Endothelial cell of umbilical vein (primary cell): ENCODE data around the gene GH1. TPM values are rescaled to one million over a fixed set of nuclear protein-coding genes. Genes with fewer than 3 reads are reported as not detected.

ENCODE experiments used
- BruUV-seq: library from RNA; stranded (reverse); fragments of 400-500 nt; replicated peaks from 2 replicates; lab custom pipeline; 2021; lab: Mats Ljungman, UMichigan
- CTCF ChIA-PET: fragments of 300-600, 350-600 bp; sonication (Branson Sonifier 250); formaldehyde crosslinking; loops from one replicate; lab custom pipeline; 2021; ENCODE audit warnings: antibody characterized with exemption, inconsistent platforms; lab: Charles Lee
- POLR2A ChIA-PET: fragments of 300-600, 350-600 bp; sonication (Branson Sonifier 250); formaldehyde crosslinking; loops from one replicate; lab custom pipeline; 2021; ENCODE audit warnings: antibody characterized with exemption, inconsistent platforms; lab: Charles Lee
- DNase-seq: peaks from one replicate; pipeline ENCODE4 v3.0.0-alpha.2; 2011; ENCODE audit warnings: low read depth, low spot score
- FAIRE-seq: peaks from 2 replicates; lab custom pipeline; 2011; peaks lifted over from hg19 to GRCh38; lab: Jason Lieb, UNC
- H2AFZ ChIP-seq: 2 replicates; pipeline ENCODE4 v1.6.0; 2012; ENCODE audit warnings: low read depth, low read length, control low read depth, inconsistent platforms
- H3K27ac ChIP-seq: 2 replicates; pipeline ENCODE4 v1.5.1; 2011; ENCODE audit warnings: low read depth, mild to moderate bottlenecking, control low read depth, low read length, moderate library complexity; ENCODE audit not compliant: insufficient read depth
- H3K27me3 ChIP-seq, 2 experiments: 2 replicates each; pipeline versions ENCODE4 v1.6.0 to v1.6.1; 2011; ENCODE audit warnings: low read length in 2 of 2, mixed read lengths in 1 of 2; ENCODE audit not compliant: control insufficient read depth in 2 of 2, insufficient read depth in 2 of 2
- H3K36me3 ChIP-seq, 2 experiments: 2 replicates in 1 of 2; 3 replicates in 1 of 2; pipeline ENCODE4 v1.5.1; 2011; ENCODE audit warnings: low read length in 2 of 2, mild to moderate bottlenecking in 1 of 2, moderate library complexity in 1 of 2; ENCODE audit not compliant: control insufficient read depth in 2 of 2, insufficient read depth in 2 of 2; ENCODE audit errors: extremely low read depth in 1 of 2
- H3K4me1 ChIP-seq: 3 replicates; pipeline ENCODE4 v1.5.1; 2011; ENCODE audit warnings: mild to moderate bottlenecking, low read length; ENCODE audit not compliant: control insufficient read depth, insufficient read depth; ENCODE audit errors: extremely low read depth
- H3K4me2 ChIP-seq: 2 replicates; pipeline ENCODE4 v1.6.1; 2011; ENCODE audit warnings: low read length, control low read depth, mixed read lengths; ENCODE audit not compliant: insufficient read depth
- H3K4me3 ChIP-seq, 3 experiments: fragments of 200-600 bp in 1 of 3; sonication (generic), shearing (Covaris generic) in 1 of 3; replicated peaks in 1 of 3; 2 replicates each; pipeline ENCODE4 v1.5.1; 2011 to 2016; ENCODE audit warnings: control low read depth in 3 of 3, low read length in 3 of 3, mild to moderate bottlenecking in 2 of 3, inconsistent platforms in 1 of 3, low read depth in 1 of 3, moderate library complexity in 1 of 3; ENCODE audit not compliant: insufficient read depth in 1 of 3
- H3K79me2 ChIP-seq: 2 replicates; pipeline ENCODE4 v1.6.0; 2012; ENCODE audit warnings: low read length, inconsistent platforms; ENCODE audit not compliant: control insufficient read depth, insufficient read depth
- H3K9ac ChIP-seq: replicated peaks from 2 replicates; pipeline ENCODE3; 2011; ENCODE audit warnings: low read length, control low read depth; ENCODE audit not compliant: insufficient read depth; ENCODE audit errors: extremely low read depth
- H3K9me1 ChIP-seq: replicated peaks from 3 replicates; pipeline ENCODE4 v1.6.0; 2011; ENCODE audit warnings: mild to moderate bottlenecking, low read length; ENCODE audit not compliant: control insufficient read depth, insufficient read depth; ENCODE audit errors: extremely low read depth
- H3K9me3 ChIP-seq: replicated peaks from 2 replicates; pipeline ENCODE4 v1.5.1; 2012; ENCODE audit warnings: low read length, inconsistent platforms; ENCODE audit not compliant: control insufficient read depth, insufficient read depth
- H4K20me1 ChIP-seq: replicated peaks from 2 replicates; pipeline ENCODE3; 2011; ENCODE audit warnings: mild to moderate bottlenecking, low read length; ENCODE audit not compliant: control insufficient read depth, insufficient read depth; ENCODE audit errors: extremely low read depth
- EZH2 ChIP-seq: IDR thresholded peaks from 2 replicates; pipeline ENCODE4 v1.6.1; 2012; ENCODE audit warnings: borderline replicate concordance, low read depth, mild to moderate bottlenecking, moderate library complexity, low read length, inconsistent platforms; ENCODE audit not compliant: severe bottlenecking
- GATA2 ChIP-seq: IDR thresholded peaks from 2 replicates; pipeline ENCODE4 v1.7.0; 2011; ENCODE audit warnings: low read depth, mild to moderate bottlenecking, moderate library complexity, mixed read lengths, low read length; ENCODE audit not compliant: insufficient read length, insufficient read depth
- JUN ChIP-seq: IDR thresholded peaks from 2 replicates; pipeline ENCODE4 v1.6.1; 2011; ENCODE audit warnings: borderline replicate concordance, low read depth; ENCODE audit not compliant: insufficient read length, insufficient read depth
- MAX ChIP-seq: IDR thresholded peaks from 2 replicates; pipeline ENCODE4 v1.6.1; 2011; ENCODE audit not compliant: insufficient read depth, insufficient read length
- POLR2A ChIP-seq: IDR thresholded peaks from 2 replicates; pipeline ENCODE4 v1.6.1; 2012; ENCODE audit warnings: low read depth, mild to moderate bottlenecking, control low read depth, low read length
- POLR2AphosphoS5 ChIP-seq: IDR thresholded peaks from 2 replicates; pipeline ENCODE4 v1.6.1; 2012; ENCODE audit warnings: low read depth, mild to moderate bottlenecking, control low read depth, low read length, moderate library complexity; ENCODE audit not compliant: insufficient read depth
- dilution Hi-C: fragments of 300-500 bp; cut with MboI; formaldehyde crosslinking; loops from one replicate; pipeline ENCODE4 v1.15.0; 2019; ENCODE audit warnings: low sequenced_read_pairs; ENCODE audit not compliant: extremely low pct_ligation_motif_present
- intact Hi-C: fragments of 100-400 bp; cut with micrococcal nuclease; formaldehyde crosslinking; loops from one replicate; pipeline ENCODE4 v1.10.0; 2022
- polyA plus RNA-seq, 4 experiments: library from polyadenylated mRNA; depleted of rRNA in 3 of 4; stranded (reverse) in 3 of 4; unstranded in 1 of 4; fragments of >200 nt; gene quantifications; 2 replicates each; pipeline versions ENCODE4 v1.2.1 to v1.2.3, GENCODE V29; 2011 to 2012; ENCODE audit warnings: missing spikeins in 1 of 4
- total RNA-seq: library from RNA; stranded (reverse); gene quantifications from 2 replicates; pipeline ENCODE4 v1.2.3, GENCODE V29; 2021
- TF ChIP-seq, protein P1 (sequence below), 2 donors: IDR thresholded peaks; 1 replicate in 1 of 2; 2 replicates in 1 of 2; pipeline ENCODE4 v1.5.1; 2011; ENCODE audit warnings: low read length in 2 of 2, mild to moderate bottlenecking in 2 of 2, moderate library complexity in 2 of 2, control low read depth in 1 of 2, inconsistent platforms in 1 of 2, low read depth in 1 of 2; ENCODE audit not compliant: insufficient read depth in 1 of 2; ENCODE audit errors: extremely low read depth in 1 of 2

GH1 gene
- total and polyA plus RNA-seq, 2 donors (not counting 3 experiments of a cell fraction or from before 2014, with no cell fraction given), result not detected

DNA sequence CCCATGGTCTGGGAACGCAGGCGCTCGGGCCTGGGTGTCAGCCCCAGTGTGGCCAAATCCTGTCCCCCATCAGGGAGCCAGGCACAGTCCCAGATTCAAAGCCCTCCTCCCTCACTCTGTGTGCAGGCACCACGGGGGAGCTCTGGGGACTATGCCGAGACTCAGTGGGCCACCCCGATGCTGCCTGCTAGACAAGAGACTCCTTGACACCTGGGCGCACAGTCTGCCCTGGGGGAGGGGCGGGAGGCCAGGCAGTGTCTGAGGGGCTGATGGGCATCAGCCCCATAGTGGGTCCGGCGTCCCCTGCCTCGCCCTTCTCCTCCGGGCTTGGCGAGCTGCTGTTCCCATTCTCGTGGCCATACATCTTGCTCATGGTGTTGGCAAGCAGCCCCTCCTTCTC is 21.9 kb upstream of the GH1 start:
- intact Hi-C loops, result no loop called here
- dilution Hi-C loops, result no loop called here
- TF ChIP-seq POLR2AphosphoS5, result no peak
- TF ChIP-seq POLR2A, result no peak
- TF ChIP-seq EZH2, result no peak
- TF ChIP-seq, protein P1, sequence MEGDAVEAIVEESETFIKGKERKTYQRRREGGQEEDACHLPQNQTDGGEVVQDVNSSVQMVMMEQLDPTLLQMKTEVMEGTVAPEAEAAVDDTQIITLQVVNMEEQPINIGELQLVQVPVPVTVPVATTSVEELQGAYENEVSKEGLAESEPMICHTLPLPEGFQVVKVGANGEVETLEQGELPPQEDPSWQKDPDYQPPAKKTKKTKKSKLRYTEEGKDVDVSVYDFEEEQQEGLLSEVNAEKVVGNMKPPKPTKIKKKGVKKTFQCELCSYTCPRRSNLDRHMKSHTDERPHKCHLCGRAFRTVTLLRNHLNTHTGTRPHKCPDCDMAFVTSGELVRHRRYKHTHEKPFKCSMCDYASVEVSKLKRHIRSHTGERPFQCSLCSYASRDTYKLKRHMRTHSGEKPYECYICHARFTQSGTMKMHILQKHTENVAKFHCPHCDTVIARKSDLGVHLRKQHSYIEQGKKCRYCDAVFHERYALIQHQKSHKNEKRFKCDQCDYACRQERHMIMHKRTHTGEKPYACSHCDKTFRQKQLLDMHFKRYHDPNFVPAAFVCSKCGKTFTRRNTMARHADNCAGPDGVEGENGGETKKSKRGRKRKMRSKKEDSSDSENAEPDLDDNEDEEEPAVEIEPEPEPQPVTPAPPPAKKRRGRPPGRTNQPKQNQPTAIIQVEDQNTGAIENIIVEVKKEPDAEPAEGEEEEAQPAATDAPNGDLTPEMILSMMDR (IDR thresholded peaks at IDR 0.05; ENCODE audit: extremely low read depth in 1 of 2, insufficient read depth in 1 of 2, low read depth in 1 of 2, low read length in 2 of 2), result no peak
- TF ChIP-seq GATA2, result no peak
- TF ChIP-seq MAX, result no peak
- no peak for TF ChIP-seq JUN

More for the DNA sequence above, 21.9 kb upstream of the GH1 start:
- H3K79me2 ChIP-seq, result no peaks in the 10 kb centered on the region
- no peak overlapping the region for H3K4me3 ChIP-seq
- BruUV-seq, result no TSS peak
- no peaks in the 10 kb centered on the region for H3K4me1 ChIP-seq
- no peaks in the 10 kb centered on the region for H3K27me3 ChIP-seq
- H4K20me1 ChIP-seq, result no peaks in the 10 kb centered on the region
- H3K27ac ChIP-seq, result no peak overlapping the region
- H3K4me2 ChIP-seq, result no peak overlapping the region
- ChIA-PET POLR2A (no interaction called here), CTCF (interaction anchor here (0.9 to 1.9 kb wide), 5 partner anchors 21 to 193 kb away, joined by 3 to 9 read pairs (median 3); partner anchors contain the start of gene GH1)
- H3K9me3 ChIP-seq, result no peaks in the 10 kb centered on the region
- DNase-seq, result no peak
- H3K36me3 ChIP-seq, result no peaks in the 10 kb centered on the region
- H2AFZ ChIP-seq, result no peak overlapping the region
- H3K9ac ChIP-seq, result no peak overlapping the region
- FAIRE-seq, result no peak
- H3K9me1 ChIP-seq, result no peaks in the 10 kb centered on the region
